Muscle layer of duodenum (tissue), 2 donors: ENCODE data around the gene RNF207.
"Not testable (repeated sequence)": the region's sequence is repeated elsewhere in the genome, so short reads cannot be mapped to it uniquely, and the experiment has no call there.

Experiments
- H3K27ac ChIP-seq: one replicate; pipeline ENCODE4 v1.7.0; 2013; ENCODE audit warnings: mild to moderate bottlenecking, low read length
- H3K27me3 ChIP-seq: one replicate; pipeline ENCODE4 v1.7.0; 2013; ENCODE audit warnings: low read depth, mild to moderate bottlenecking, control low read depth, low read length
- H3K36me3 ChIP-seq, 2 donors: one replicate each; pipeline ENCODE4 v1.7.0; 2013; ENCODE audit warnings: low read length in 2 of 2, control low read depth in 1 of 2, mild to moderate bottlenecking in 1 of 2; ENCODE audit not compliant: insufficient read depth in 2 of 2, control insufficient read depth in 1 of 2
- H3K4me1 ChIP-seq, 2 donors: one replicate each; pipeline ENCODE4 v1.7.0; 2013; ENCODE audit warnings: low read length in 2 of 2, mild to moderate bottlenecking in 2 of 2, control low read depth in 1 of 2, moderate library complexity in 1 of 2; ENCODE audit not compliant: insufficient read depth in 2 of 2, control insufficient read depth in 1 of 2
- H3K4me3 ChIP-seq, 2 donors: one replicate each; pipeline ENCODE4 v1.7.0; 2013; ENCODE audit warnings: low read length in 2 of 2, low read depth in 1 of 2, mild to moderate bottlenecking in 1 of 2
- H3K9me3 ChIP-seq, 2 donors: one replicate each; pipeline ENCODE4 v1.7.0; 2013; ENCODE audit warnings: low read length in 2 of 2, control low read depth in 1 of 2, mild to moderate bottlenecking in 1 of 2; ENCODE audit not compliant: control insufficient read depth in 1 of 2
- donor health status: healthy.

The RNF207 gene

DNA sequence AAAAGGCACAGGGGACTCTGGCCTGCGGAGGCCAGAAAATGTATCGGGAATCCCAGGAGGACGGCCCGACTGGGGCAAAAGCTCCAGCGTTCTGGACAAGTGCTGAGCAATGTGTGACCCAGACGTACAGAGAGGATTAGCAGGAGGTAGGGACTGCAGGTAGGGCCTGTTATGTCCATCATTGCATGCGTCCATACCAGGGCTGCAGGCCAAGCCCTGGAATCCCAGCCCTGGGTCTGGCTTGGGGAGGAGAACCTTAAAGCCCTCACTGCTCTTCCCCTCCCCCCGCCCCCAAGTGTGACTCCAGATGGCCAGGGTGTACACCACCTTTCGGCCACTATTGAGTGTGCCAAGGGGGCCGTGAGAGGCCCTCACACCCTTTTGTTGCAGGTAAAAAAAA, 2.0 kb downstream of the RNF207 start:
- no peak overlapping the region for H3K4me3 ChIP-seq
- no peaks in the 10 kb centered on the region for H3K9me3 ChIP-seq
- peaks cover 0 to 9% of the 10 kb centered on the region in 2 donors for H3K36me3 ChIP-seq
- peaks cover 6% of the 10 kb centered on the region for H3K27me3 ChIP-seq
- peaks cover 0 to 48% of the 10 kb centered on the region in 2 donors for H3K4me1 ChIP-seq
- no peak overlapping the region for H3K27ac ChIP-seq

DNA sequence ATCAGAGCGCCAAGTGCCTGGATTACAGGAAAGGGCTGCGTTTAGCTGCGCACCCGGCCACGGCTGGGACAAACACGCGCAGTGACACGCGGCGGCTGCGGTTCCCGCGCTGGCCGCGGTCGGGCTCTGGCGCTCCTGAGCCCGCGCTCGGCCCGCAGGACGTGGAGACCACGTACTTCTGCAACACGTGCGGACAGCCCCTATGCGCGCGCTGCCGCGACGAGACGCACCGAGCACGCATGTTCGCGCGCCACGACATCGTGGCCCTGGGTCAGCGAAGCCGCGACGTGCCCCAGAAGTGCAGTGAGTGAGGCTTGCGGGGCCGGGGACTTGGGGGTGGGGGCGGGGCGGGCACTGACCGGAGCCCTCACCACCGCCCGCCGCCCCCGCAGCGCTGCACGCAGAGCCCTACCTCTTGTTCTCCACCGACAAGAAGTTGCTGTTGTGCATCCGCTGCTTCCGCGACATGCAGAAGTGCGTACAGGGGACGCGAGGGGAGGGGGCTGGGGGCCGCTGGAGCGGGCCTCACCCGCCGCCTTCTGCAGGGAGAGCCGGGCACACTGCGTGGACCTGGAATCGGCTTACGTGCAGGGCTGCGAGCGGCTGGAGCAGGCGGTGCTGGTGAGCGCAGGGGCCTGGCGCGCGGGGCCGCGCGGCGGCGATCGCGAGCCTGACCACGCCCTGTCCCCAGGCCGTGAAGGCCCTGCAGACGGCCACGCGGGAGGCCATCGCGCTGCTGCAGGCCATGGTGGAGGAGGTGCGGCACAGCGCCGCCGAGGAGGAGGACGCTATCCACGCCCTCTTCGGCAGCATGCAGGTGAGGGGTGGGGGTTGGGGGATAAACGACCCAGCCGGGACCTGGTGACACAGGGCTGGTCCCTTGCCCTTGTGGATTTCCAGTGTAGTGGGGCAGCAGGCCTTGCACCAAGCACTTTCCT, 3.1 kb downstream of the RNF207 start:
- H3K4me3 ChIP-seq = peak overlapping the region in 1 of 2 donors; percentile 58
- peaks cover 0 to 48% of the 10 kb centered on the region in 2 donors for H3K4me1 ChIP-seq
- H3K9me3 ChIP-seq = no peaks in the 10 kb centered on the region
- peaks cover 0 to 11% of the 10 kb centered on the region in 2 donors for H3K36me3 ChIP-seq
- H3K27me3 ChIP-seq = peaks cover 6% of the 10 kb centered on the region
- H3K27ac ChIP-seq = no peak overlapping the region

DNA sequence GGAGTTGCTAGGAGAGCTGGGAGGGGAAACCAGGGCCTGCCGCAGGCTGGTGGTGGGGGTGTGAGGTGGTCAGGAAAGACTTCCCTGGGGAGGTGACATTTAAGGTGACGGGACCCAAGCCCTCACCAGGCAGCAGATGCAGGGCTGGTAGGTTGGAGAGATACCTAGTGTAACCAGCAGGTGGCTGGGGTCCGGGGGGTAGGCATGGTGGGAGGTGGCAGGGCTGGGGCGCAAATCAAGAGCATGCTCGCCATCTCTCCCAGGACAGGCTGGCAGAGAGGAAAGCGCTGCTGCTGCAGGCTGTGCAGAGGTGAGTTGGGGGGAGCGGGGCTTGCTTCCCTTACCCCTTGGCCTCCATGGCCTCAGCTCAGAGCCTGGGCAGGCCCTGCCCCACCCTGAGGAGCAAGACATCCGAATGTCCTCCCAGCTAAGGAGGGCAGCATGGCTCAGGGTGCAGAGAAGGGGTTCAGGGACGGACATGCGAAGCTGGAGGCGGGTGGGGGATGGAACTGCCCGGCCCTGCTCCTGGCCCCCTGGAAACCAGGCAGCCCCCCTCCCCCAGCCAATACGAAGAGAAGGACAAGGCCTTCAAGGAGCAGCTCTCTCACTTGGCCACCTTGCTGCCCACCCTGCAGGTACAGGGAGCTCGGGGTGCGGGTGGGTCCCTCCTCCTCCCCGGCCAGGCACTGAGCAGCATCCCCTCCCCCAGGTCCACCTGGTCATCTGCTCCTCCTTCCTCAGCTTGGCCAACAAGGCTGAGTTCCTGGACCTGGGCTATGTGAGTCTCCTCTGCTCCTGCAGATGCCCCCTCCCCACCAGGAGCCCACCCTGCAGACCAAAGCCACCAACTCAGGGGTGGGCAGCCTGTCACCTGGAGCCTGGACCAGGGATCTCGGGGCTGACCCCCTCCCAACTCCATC, 4.0 kb downstream of the RNF207 start:
- H3K9me3 ChIP-seq = no peaks in the 10 kb centered on the region
- peaks cover 0 to 43% of the 10 kb centered on the region in 2 donors for H3K4me1 ChIP-seq
- H3K27me3 ChIP-seq = peaks cover 6% of the 10 kb centered on the region
- H3K4me3 ChIP-seq = peak overlapping the region in 1 of 2 donors; percentile 58
- H3K36me3 ChIP-seq = peaks cover 0 to 11% of the 10 kb centered on the region in 2 donors
- no peak overlapping the region for H3K27ac ChIP-seq

DNA sequence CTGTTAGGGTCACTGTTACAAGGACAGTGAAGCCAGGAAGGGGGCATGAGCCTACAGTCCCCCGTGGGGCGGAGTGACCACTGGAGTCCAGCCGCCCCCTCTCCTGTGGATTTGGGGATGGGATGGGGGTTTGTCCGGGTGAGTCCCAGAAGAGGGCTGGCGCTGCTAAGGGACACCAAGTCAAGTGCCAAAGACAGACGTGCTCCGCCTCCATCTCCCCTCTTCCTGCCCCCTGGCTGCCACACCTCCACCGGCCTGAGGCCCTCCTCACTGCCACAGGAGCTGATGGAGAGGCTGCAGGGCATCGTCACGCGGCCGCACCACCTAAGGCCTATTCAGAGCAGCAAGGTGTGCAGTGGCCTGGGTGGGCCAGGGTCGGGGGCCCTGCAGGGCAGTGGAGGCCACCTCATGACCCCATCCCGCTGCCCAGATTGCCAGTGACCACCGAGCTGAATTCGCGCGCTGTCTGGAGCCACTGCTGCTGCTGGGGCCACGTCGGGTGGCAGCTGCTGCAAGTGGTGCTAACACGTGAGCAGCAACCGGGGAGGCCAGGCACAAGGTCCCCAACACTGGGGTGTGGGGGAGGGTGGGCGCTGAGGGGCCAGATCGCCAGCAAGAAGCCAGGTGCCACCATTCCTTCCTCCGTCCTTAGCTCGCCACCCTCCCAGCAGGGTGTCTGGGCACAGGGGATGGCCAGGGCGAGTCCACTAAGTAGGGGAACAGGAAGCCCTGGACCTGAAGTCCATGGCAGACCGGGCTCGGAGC, 4.9 kb downstream of the RNF207 start:
- H3K36me3 ChIP-seq = peaks cover 0 to 14% of the 10 kb centered on the region in 2 donors
- H3K27me3 ChIP-seq = peaks cover 6% of the 10 kb centered on the region
- no peaks in the 10 kb centered on the region for H3K9me3 ChIP-seq
- H3K4me3 ChIP-seq = no peak overlapping the region
- H3K4me1 ChIP-seq = peaks cover 0 to 35% of the 10 kb centered on the region in 2 donors
- no peak overlapping the region for H3K27ac ChIP-seq

DNA sequence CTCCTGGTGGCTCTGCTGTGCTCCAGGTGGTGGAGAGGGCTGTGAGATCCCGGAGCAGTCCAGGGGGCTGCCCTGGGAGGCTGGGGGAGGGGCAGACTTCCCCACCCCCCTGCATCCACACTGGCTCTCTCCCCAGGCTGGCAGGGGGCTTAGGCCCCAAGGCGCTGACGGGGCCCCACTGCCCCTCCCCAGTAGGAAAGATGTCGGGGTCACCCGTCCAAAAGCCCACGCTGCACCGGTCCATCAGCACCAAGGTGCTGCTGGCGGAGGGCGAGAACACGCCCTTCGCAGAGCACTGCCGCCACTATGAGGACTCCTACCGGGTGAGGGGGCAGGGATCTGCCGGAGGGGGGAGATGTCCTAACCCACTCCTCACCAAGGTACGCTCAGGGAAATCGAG, 5.8 kb downstream of the RNF207 start:
- no peaks in the 10 kb centered on the region for H3K9me3 ChIP-seq
- peaks cover 0 to 20% of the 10 kb centered on the region in 2 donors for H3K36me3 ChIP-seq
- H3K27ac ChIP-seq = no peak overlapping the region
- peaks cover 0 to 27% of the 10 kb centered on the region in 2 donors for H3K4me1 ChIP-seq
- H3K4me3 ChIP-seq = no peak overlapping the region
- peaks cover 4% of the 10 kb centered on the region for H3K27me3 ChIP-seq

DNA sequence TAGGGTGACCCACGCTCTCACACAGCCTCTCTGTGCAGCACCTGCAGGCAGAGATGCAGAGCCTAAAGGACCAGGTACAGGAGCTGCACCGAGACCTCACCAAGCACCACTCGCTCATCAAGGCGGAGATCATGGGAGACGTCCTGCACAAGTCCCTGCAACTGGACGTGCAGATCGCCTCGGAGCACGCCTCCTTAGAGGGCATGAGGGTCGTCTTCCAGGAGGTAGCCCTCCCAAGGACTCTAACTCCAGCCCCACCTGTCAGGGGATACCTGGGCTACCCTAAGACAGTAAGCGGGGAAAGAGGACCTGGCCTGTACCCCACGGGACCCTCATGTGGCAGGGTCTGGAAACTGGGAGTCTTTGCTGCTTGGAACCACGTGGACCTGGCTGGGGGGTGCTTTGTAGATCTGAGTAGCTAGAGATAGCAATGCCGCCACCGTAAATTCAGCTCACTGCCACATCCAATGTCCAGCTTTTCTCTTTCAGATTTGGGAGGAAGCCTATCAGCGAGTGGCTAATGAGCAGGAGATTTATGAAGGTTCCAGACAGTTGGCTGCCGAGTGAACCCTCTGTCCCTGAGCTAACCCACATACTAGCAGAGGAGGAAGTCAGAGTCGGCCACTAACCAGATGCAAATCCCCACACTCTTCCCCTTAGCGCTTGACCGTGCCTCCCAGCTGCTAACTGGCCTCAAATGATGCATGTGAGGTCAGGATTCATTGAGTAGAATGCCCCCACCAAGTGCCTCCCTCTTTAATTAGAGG, 6.5 kb downstream of the RNF207 start:
- Histone ChIP-seq H3K36me3 (peaks cover 0 to 20% of the 10 kb centered on the region in 2 donors), H3K4me3 (no peak overlapping the region)

DNA sequence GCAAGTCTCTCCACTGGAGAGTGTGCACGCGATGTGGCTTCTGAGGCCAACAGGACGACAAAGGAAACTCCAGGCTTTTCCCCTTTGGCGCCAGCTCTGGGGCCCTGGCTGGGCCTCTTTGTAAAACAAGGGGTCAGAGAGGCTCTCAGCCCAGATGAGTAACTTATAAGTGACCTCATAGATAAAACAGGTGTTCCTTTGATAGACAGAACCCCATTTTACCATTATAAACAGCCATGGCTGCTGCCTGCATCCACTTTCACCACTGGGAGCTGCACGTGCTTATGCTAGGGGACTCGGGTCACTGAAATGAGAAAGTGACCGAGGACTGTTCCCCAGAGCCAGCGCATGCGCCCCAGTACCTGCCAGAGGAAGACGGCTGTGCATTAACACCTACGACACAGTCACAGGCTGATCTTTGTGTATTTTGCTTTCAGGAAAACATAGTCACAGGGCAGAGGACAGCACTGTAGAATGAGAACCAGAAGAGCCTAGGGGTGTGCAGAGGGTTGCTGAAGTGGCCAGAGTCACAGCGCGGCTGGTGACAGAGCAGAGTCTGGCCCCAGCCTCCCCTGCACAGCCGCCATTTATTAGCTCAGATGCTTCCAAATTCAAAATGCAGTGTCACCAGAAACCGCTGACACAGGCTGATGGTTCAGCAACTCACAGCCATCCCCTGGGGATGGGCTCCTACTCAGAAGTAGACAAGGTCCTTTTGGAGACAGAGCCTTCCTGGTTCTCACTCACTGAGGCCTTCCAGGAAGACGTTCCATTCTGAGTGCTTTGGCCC, 12.7 kb downstream of the RNF207 start:
- H3K27ac ChIP-seq = no peak overlapping the region
- H3K27me3 ChIP-seq = no peaks in the 10 kb centered on the region
- no peak overlapping the region for H3K4me3 ChIP-seq
- no peaks in the 10 kb centered on the region for H3K9me3 ChIP-seq
- H3K4me1 ChIP-seq = no peaks in the 10 kb centered on the region
- peaks cover 8 to 20% of the 10 kb centered on the region in 2 donors for H3K36me3 ChIP-seq

More for the DNA sequence above, 6.5 kb downstream of the RNF207 start:
- Histone ChIP-seq H3K27ac (no peak overlapping the region), H3K4me1 (peaks cover 0 to 21% of the 10 kb centered on the region in 2 donors), H3K27me3 (no peaks in the 10 kb centered on the region), H3K9me3 (no peaks in the 10 kb centered on the region)

DNA sequence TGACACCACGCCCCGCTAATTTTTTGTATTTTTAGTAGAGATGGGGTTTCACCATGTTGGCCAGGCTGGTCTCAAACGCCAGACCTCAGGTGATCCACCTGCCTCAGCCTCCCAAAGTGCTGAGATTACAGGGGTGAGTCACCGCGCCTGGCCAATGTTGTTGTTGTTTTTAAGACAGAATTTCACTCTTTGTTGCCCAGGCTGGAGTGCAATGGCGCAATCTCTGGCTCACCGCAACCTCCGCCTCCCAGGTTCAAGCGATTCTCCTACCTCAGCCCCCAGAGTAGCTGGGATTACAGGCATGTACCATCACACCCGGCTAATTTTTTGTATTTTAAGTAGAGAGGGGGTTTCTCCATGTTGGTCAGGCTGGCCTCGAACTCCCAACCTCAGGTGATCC, 13.7 kb downstream of the RNF207 start:
- H3K36me3 ChIP-seq = peaks cover 18 to 30% of the 10 kb centered on the region in 2 donors
- not testable (repeated sequence) for H3K4me1 ChIP-seq

DNA sequence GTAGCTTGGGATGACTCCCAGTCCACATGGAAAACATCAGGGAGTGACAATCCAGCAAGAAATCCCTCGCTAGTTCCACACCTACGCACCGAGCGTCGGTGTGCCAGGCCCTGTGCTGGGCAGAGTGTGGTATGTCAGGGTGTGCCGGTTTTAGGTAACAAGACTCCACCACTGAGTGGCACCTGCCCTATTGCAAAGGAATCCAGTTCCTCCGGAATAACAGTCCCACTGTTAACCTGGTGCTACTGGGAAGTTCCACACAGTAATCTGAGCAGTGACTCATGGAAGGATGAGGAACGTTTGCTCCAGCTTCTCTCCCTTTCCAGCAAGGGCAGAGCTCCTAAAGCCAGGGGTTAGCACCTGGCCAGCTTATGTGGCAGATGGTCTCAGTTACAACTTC, 14.3 kb downstream of the RNF207 start:
- Histone ChIP-seq H3K9me3 (no peaks in the 10 kb centered on the region), H3K27ac (no peak overlapping the region), H3K36me3 (peaks cover 23 to 36% of the 10 kb centered on the region in 2 donors), H3K4me1 (no peaks in the 10 kb centered on the region), H3K27me3 (no peaks in the 10 kb centered on the region), H3K4me3 (no peak overlapping the region)

More for the DNA sequence above, 13.7 kb downstream of the RNF207 start:
- H3K27ac ChIP-seq, H3K4me3 ChIP-seq, H3K9me3 ChIP-seq, H3K27me3 ChIP-seq: not testable (repeated sequence)
